GM23338 (cell line): ENCODE results near the gene RIPPLY2.

Experiments
- CTCF ChIP-seq, 2 experiments: fragments of 200-600 bp in 1 of 2; sonication (generic) in 1 of 2; conservative IDR thresholded peaks; 2 replicates each; pipeline versions ENCODE4 v1.5.1 to v1.6.1; 2016 to 2017; ENCODE audit warnings: antibody characterized with exemption in 2 of 2, low read depth in 2 of 2, mild to moderate bottlenecking in 2 of 2, moderate library complexity in 1 of 2
- JUNB ChIP-seq: IDR thresholded peaks from one replicate; pipeline ENCODE4 v1.6.1; 2016; ENCODE audit warnings: antibody characterized with exemption; ENCODE audit not compliant: unreplicated experiment
- NANOG ChIP-seq: IDR thresholded peaks from 2 replicates; pipeline ENCODE4 v1.6.1; 2016; ENCODE audit warnings: antibody characterized with exemption, borderline replicate concordance
- ZNF331 ChIP-seq: fragments of 250-450 bp; sonication (Bioruptor Pico); IDR thresholded peaks from 2 replicates; pipeline ENCODE4 v1.5.0; 2020; ENCODE audit warnings: low read depth, mild to moderate bottlenecking, moderate library complexity

GRCh38 chr6:83862776-83863471 lies 9.8 kb downstream of the RIPPLY2 start:
- TF ChIP-seq ZNF331 (no peak), NANOG (no peak), CTCF (conservative IDR thresholded peaks at IDR 0.05; ENCODE audit: low read depth in 2 of 2) (no peak), JUNB (no peak)
